A549 (cell line): ENCODE data around the gene PTPRK.

Experiments
- HDAC2 ChIP-seq: fragments of 200-600 bp; sonication (generic); IDR thresholded peaks from 2 replicates; pipeline ENCODE4 v1.6.1; 2016
- POLR2A ChIP-seq: IDR thresholded peaks from 2 replicates; pipeline ENCODE4 v1.6.1; 2012; ENCODE audit warnings: mild to moderate bottlenecking, low read length
- TF ChIP-seq, protein P1 (sequence below): fragments of >200 bp; sonication (Bioruptor Twin); formaldehyde crosslinking; IDR thresholded peaks from 3 replicates; pipeline ENCODE4 v1.5.1; 2016
- TF ChIP-seq, protein P2 (sequence below): IDR thresholded peaks from 2 replicates; pipeline ENCODE4 v1.6.1; 2012

DNA sequence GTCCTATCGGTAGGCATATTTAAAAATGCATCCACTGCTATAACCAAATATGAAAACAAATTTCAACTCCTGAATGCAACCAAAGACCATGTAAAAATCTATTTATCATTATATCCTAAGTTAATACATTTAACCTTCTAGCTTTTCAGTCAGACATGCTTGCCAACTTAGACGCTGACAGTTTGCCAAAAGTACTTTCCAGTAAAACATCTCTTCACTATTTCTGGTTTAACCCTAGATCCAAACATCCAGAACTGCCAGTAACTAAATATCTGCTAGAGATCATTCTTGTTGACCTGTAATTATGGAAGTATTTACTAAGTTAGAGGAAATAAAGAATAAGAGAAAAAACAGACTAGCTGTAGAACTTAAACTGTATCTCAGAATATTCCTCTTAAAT, 409.3 kb downstream of the PTPRK start:
- TF ChIP-seq, protein P1, sequence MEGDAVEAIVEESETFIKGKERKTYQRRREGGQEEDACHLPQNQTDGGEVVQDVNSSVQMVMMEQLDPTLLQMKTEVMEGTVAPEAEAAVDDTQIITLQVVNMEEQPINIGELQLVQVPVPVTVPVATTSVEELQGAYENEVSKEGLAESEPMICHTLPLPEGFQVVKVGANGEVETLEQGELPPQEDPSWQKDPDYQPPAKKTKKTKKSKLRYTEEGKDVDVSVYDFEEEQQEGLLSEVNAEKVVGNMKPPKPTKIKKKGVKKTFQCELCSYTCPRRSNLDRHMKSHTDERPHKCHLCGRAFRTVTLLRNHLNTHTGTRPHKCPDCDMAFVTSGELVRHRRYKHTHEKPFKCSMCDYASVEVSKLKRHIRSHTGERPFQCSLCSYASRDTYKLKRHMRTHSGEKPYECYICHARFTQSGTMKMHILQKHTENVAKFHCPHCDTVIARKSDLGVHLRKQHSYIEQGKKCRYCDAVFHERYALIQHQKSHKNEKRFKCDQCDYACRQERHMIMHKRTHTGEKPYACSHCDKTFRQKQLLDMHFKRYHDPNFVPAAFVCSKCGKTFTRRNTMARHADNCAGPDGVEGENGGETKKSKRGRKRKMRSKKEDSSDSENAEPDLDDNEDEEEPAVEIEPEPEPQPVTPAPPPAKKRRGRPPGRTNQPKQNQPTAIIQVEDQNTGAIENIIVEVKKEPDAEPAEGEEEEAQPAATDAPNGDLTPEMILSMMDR = no peak
- TF ChIP-seq, protein P2, sequence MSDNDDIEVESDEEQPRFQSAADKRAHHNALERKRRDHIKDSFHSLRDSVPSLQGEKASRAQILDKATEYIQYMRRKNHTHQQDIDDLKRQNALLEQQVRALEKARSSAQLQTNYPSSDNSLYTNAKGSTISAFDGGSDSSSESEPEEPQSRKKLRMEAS = no peak
- TF ChIP-seq POLR2A (no peak), HDAC2 (no peak)
